ENCODE measurements around the gene GRIP2. TPM values are rescaled to one million over a fixed set of nuclear protein-coding genes. Genes with fewer than 3 reads are reported as not detected.

Gene GRIP2
- total and polyA plus RNA-seq, 12 donors = 0.09 to 2.5 (median 1.1) TPM

- H3K27ac ChIP-seq = peak overlapping the region in 1 of 5 donors; percentile 54
Measured at GRCh38 chr3:14440531-14441239, 99.5 kb downstream of the GRIP2 start.

GRCh38 chr3:14440168-14440518, 100.0 kb downstream of the GRIP2 start:
- no peak for DNase-seq

More at GRCh38 chr3:14440531-14441239, 99.5 kb downstream of the GRIP2 start:
- Histone ChIP-seq H3K27me3 (no peaks in the 10 kb centered on the region), H3K4me3 (no peak overlapping the region), H3K4me1 (replicated peaks in 1 of 2) (peaks cover 23 to 50% of the 10 kb centered on the region in 2 donors), H3K9me3 (replicated peaks in 1 of 3) (no peaks in the 10 kb centered on the region), H3K36me3 (replicated peaks in 1 of 2) (peaks cover 0 to 5% of the 10 kb centered on the region in 2 donors)
- DNase-seq = peak in 1 of 7 donors; percentile 28
- intact Hi-C loops (cut with DNase I) = no loop called here
- WGBS, 4 donors = 80 to 86% (median 82%) methylated on average over 8 to 11 of the region's 11 CpGs
- TF ChIP-seq, protein P1, sequence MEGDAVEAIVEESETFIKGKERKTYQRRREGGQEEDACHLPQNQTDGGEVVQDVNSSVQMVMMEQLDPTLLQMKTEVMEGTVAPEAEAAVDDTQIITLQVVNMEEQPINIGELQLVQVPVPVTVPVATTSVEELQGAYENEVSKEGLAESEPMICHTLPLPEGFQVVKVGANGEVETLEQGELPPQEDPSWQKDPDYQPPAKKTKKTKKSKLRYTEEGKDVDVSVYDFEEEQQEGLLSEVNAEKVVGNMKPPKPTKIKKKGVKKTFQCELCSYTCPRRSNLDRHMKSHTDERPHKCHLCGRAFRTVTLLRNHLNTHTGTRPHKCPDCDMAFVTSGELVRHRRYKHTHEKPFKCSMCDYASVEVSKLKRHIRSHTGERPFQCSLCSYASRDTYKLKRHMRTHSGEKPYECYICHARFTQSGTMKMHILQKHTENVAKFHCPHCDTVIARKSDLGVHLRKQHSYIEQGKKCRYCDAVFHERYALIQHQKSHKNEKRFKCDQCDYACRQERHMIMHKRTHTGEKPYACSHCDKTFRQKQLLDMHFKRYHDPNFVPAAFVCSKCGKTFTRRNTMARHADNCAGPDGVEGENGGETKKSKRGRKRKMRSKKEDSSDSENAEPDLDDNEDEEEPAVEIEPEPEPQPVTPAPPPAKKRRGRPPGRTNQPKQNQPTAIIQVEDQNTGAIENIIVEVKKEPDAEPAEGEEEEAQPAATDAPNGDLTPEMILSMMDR (IDR thresholded peaks at IDR 0.05) = no peak
- TF ChIP-seq POLR2A (IDR thresholded peaks at IDR 0.05) = no peak

GRCh38 chr3:14439501-14440167, 100.5 kb downstream of the GRIP2 start:
- Histone ChIP-seq H3K27me3 (no peaks in the 10 kb centered on the region), H3K4me3 (peak overlapping the region in 1 of 4 donors; percentile 4), H3K36me3 (replicated peaks in 1 of 2) (no peaks in the 10 kb centered on the region), H3K27ac (peak overlapping the region in 3 of 5 donors; percentile 20 to 57 (median 54)), H3K4me1 (replicated peaks in 1 of 2) (peaks cover 29 to 60% of the 10 kb centered on the region in 2 donors), H3K9me3 (replicated peaks in 1 of 3) (no peaks in the 10 kb centered on the region)
- WGBS, 4 donors = 4 to 23% (median 12%) methylated on average over 11 to 13 of the region's 13 CpGs
- peak; percentile 83 to 92 (median 87) for DNase-seq
- peak in 1 of 2 donors; percentile 13 for TF ChIP-seq POLR2A (IDR thresholded peaks at IDR 0.05)
- TF ChIP-seq, protein P1 (IDR thresholded peaks at IDR 0.05) = no peak
- intact Hi-C loops (cut with DNase I) = no loop called here

More at GRCh38 chr3:14440168-14440518, 100.0 kb downstream of the GRIP2 start:
- Histone ChIP-seq H3K27me3 (no peaks in the 10 kb centered on the region), H3K36me3 (replicated peaks in 1 of 2) (no peaks in the 10 kb centered on the region), H3K4me1 (replicated peaks in 1 of 2) (peaks cover 24 to 55% of the 10 kb centered on the region in 2 donors), H3K4me3 (no peak overlapping the region), H3K27ac (peak overlapping the region in 3 of 5 donors; percentile 20 to 57 (median 54)), H3K9me3 (replicated peaks in 1 of 3) (no peaks in the 10 kb centered on the region)
- TF ChIP-seq, protein P1 (IDR thresholded peaks at IDR 0.05) = no peak
- TF ChIP-seq POLR2A (IDR thresholded peaks at IDR 0.05) = no peak
- intact Hi-C loops (cut with DNase I) = no loop called here
- WGBS, 4 donors = 60 to 74% (median 65%) methylated on average over 3 of the region's 3 CpGs

Small RNAs within 50 kb of the gene (small RNA-seq; reads per million reads assigned to genes)
- gene RNU6-905P = 0 reads per million in 2 donors

Other genes starting within 250 kb of the GRIP2 start
- 100 to 1,000 TPM in 3 of 9 donors, 10 to 100 TPM in 6; 35.8 to 197 (median 89.4) TPM for gene SLC6A6, start 137.7 kb downstream of the GRIP2 start, total RNA-seq
- gene SLC6A6, start 137.7 kb downstream of the GRIP2 start, polyA plus RNA-seq = 10 to 100 TPM; 10.6 to 80.8 (median 13.0) TPM
- 10 to 100 TPM in 7 of 9 donors, 1 to 10 TPM in 2; 4.3 to 23.0 (median 18.8) TPM for gene CCDC174, start 111.4 kb upstream of the GRIP2 start, total RNA-seq
- gene CCDC174, start 111.4 kb upstream of the GRIP2 start, polyA plus RNA-seq = 10 to 100 TPM; 26.1 to 31.6 (median 31.0) TPM
- under 1 TPM in 2 of 9 donors, not detected in 7; 0.07 to 0.39 TPM for gene C3orf20, start 134.8 kb upstream of the GRIP2 start, total RNA-seq
- gene C3orf20, start 134.8 kb upstream of the GRIP2 start, polyA plus RNA-seq = not detected